ENCODE measurements around the gene GRAMD2A.

GRAMD2A gene

GRCh38 chr15:72136170-72137051 is 61.2 kb downstream of the GRAMD2A start:
- DNase-seq (ENCODE audit: low spot score), result no peak

- no peak for DNase-seq (ENCODE audit: low spot score)
Measured at GRCh38 chr15:72135719-72136118, 61.9 kb downstream of the GRAMD2A start.

GRCh38 chr15:72133211-72133610 is 64.4 kb downstream of the GRAMD2A start:
- DNase-seq (ENCODE audit: low spot score), result no peak

- no peak for DNase-seq (ENCODE audit: low spot score)
Measured at GRCh38 chr15:72131922-72132321, 65.7 kb downstream of the GRAMD2A start.

GRCh38 chr15:72130272-72130671 is 67.3 kb downstream of the GRAMD2A start:
- no peak for DNase-seq (ENCODE audit: low spot score)

GRCh38 chr15:72128359-72128758 is 69.2 kb downstream of the GRAMD2A start:
- DNase-seq (ENCODE audit: low spot score), result no peak

- no peak for DNase-seq (ENCODE audit: low spot score)
Measured at GRCh38 chr15:72127724-72128322, 69.8 kb downstream of the GRAMD2A start.

GRCh38 chr15:72124218-72124617 is 73.4 kb downstream of the GRAMD2A start:
- DNase-seq (ENCODE audit: low spot score), result no peak

GRCh38 chr15:72118017-72118978 is 79.3 kb downstream of the GRAMD2A start, which contains the start of the genes MYO9A and SENP8:
TSS of gene MYO9A (minus strand) at chr15:72118150. CDS start at chr15:72046563, 71,587 bp downstream.
TSS of gene SENP8 (plus strand) at chr15:72118403. CDS start at chr15:72139624, 21,221 bp downstream.
- peak; percentile 96 for DNase-seq (ENCODE audit: low spot score)

GRCh38 chr15:72117486-72118016 is 80.0 kb downstream of the GRAMD2A start:
- DNase-seq (ENCODE audit: low spot score), result peak; percentile 76

- peak; percentile 27 for DNase-seq (ENCODE audit: low spot score)
Measured at GRCh38 chr15:72116731-72117485, 80.7 kb downstream of the GRAMD2A start.

- DNase-seq (ENCODE audit: low spot score), result no peak
Measured at GRCh38 chr15:72113347-72114031, 84.1 kb downstream of the GRAMD2A start.

- no peak for DNase-seq (ENCODE audit: low spot score)
Measured at GRCh38 chr15:72112805-72113204, 84.8 kb downstream of the GRAMD2A start.

GRCh38 chr15:72112116-72112515 is 85.5 kb downstream of the GRAMD2A start:
- no peak for DNase-seq (ENCODE audit: low spot score)

- no peak for DNase-seq (ENCODE audit: low spot score)
Measured at GRCh38 chr15:72110355-72110754, 87.2 kb downstream of the GRAMD2A start.

Measured in iPS-NIHi11 (cell line).